Chondrocyte (in vitro differentiated cells): Measurements from ENCODE around the gene DNM3. TPM values are rescaled to one million over a fixed set of nuclear protein-coding genes. Genes with fewer than 3 reads are reported as not detected.

ENCODE experiments used
- DNase-seq: peaks from one replicate; pipeline ENCODE4 v3.0.0; 2021; ENCODE audit warnings: mixed read lengths, low spot score
- H3K27ac Mint-ChIP-seq: one replicate; pipeline ENCODE4 v1.8.0; 2021; ENCODE audit warnings: mild to moderate bottlenecking, moderate library complexity, mixed read lengths; ENCODE audit not compliant: unreplicated experiment
- H3K27me3 Mint-ChIP-seq: 2 replicates; pipeline ENCODE4 v1.8.0; 2021; ENCODE audit warnings: low read depth, mixed read lengths
- H3K36me3 Mint-ChIP-seq: 2 replicates; pipeline ENCODE4 v1.8.0; 2021; ENCODE audit warnings: low read depth, mixed read lengths
- H3K4me1 Mint-ChIP-seq: 2 replicates; pipeline ENCODE4 v1.8.0; 2021; ENCODE audit warnings: low read depth, mild to moderate bottlenecking, mixed read lengths
- H3K4me3 Mint-ChIP-seq: one replicate; pipeline ENCODE4 v1.8.0; 2021; ENCODE audit warnings: mild to moderate bottlenecking, moderate library complexity, mixed read lengths; ENCODE audit not compliant: unreplicated experiment
- H3K9me3 Mint-ChIP-seq: 2 replicates; pipeline ENCODE4 v1.8.0; 2021; ENCODE audit warnings: low read depth, mixed read lengths
- CTCF ChIP-seq: fragments of 200-600 bp; sonication (generic); IDR thresholded peaks from 2 replicates; pipeline ENCODE4 v1.5.0; 2021; ENCODE audit warnings: antibody characterized with exemption, mild to moderate bottlenecking, moderate library complexity
- total RNA-seq: library from RNA; stranded (reverse); gene quantifications from 3 replicates; pipeline ENCODE4 v1.2.1, GENCODE V29; 2021

The DNM3 gene
- total RNA-seq, 1 donor from 2014 or later = 12.4 TPM

- DNase-seq = no peak
- Mint-ChIP-seq H3K9me3 (peaks cover 3% of the 10 kb centered on the region), H3K27me3 (no peaks in the 10 kb centered on the region), H3K4me3 (no peak overlapping the region), H3K27ac (no peak overlapping the region), H3K4me1 (no peaks in the 10 kb centered on the region), H3K36me3 (no peaks in the 10 kb centered on the region)
- TF ChIP-seq CTCF = no peak
Observed at GRCh38 chr1:172236958-172237357, 395.7 kb downstream of the DNM3 start.

DNA sequence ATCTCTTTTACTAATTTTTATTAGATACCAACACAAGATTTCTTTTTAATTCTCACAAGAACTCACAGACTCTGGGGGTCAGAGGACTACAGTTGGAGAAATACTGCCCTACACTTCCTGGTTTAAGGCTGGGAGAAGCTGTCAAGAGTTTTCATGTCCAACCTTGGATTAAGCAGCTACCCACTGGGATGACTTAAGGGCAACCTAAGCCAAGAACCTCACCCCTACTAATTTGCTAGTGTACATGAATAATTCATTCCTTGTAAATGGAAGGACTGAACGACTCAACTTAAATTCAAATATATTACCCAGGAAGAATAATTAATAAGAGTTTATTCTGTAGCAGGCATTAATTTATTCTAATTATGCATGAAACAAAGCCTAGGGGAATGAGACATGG is 396.9 kb downstream of the DNM3 start:
- Mint-ChIP-seq H3K4me1 (no peaks in the 10 kb centered on the region), H3K27me3 (no peaks in the 10 kb centered on the region), H3K27ac (no peak overlapping the region), H3K36me3 (no peaks in the 10 kb centered on the region), H3K4me3 (no peak overlapping the region), H3K9me3 (peaks cover 3% of the 10 kb centered on the region)
- TF ChIP-seq CTCF = no peak
- no peak for DNase-seq

- Mint-ChIP-seq H3K4me3 (no peak overlapping the region), H3K27ac (no peak overlapping the region), H3K36me3 (no peaks in the 10 kb centered on the region), H3K27me3 (no peaks in the 10 kb centered on the region), H3K4me1 (no peaks in the 10 kb centered on the region), H3K9me3 (peaks cover 3% of the 10 kb centered on the region)
- DNase-seq = no peak
- no peak for TF ChIP-seq CTCF
Observed at GRCh38 chr1:172238965-172239364, 397.7 kb downstream of the DNM3 start.

DNA sequence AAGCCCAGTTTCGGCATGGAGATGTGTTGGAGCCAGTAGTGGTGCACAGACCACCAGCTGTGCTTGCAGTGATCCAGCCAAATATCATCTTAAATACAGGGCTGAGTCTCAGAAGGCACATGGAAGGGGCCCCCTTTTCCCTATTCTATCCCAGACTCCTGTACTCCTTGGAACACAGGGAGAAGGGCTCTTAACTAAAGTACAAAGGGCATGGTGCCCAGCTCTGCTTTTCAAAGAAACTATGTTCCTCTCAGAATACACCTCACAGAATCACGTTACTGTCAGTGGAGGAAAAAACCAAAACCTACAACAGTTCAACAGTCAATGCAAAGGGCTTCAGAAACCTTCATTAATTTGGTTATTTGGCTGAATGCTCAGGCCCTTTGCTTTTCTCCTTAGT is 398.6 kb downstream of the DNM3 start:
- no peak for DNase-seq
- TF ChIP-seq CTCF = no peak
- Mint-ChIP-seq H3K36me3 (no peaks in the 10 kb centered on the region), H3K27me3 (no peaks in the 10 kb centered on the region), H3K4me1 (no peaks in the 10 kb centered on the region), H3K27ac (no peak overlapping the region), H3K9me3 (peaks cover 3% of the 10 kb centered on the region), H3K4me3 (no peak overlapping the region)

- no peaks in the 10 kb centered on the region for H3K27me3 Mint-ChIP-seq
- H3K4me3 Mint-ChIP-seq = no peak overlapping the region
- H3K9me3 Mint-ChIP-seq = no peaks in the 10 kb centered on the region
- H3K4me1 Mint-ChIP-seq = peaks cover 8% of the 10 kb centered on the region
- no peak for TF ChIP-seq CTCF
- H3K36me3 Mint-ChIP-seq = no peaks in the 10 kb centered on the region
- no peak overlapping the region for H3K27ac Mint-ChIP-seq
- DNase-seq = no peak
Observed at GRCh38 chr1:172241540-172241939, 400.2 kb downstream of the DNM3 start.
